HG02870 (cell line): ENCODE measurements around the gene FBXO7.

Experiments
- ATAC-seq: cut with Tn5 transposase; IDR thresholded peaks from one replicate; pipeline ENCODE4 v1.9.1; 2021; ENCODE audit warnings: mild to moderate bottlenecking, moderate library complexity; ENCODE audit not compliant: unreplicated experiment

FBXO7 gene

GRCh38 chr22:32489377-32489776 is 14.8 kb downstream of the FBXO7 start:
- no peak for ATAC-seq

DNA sequence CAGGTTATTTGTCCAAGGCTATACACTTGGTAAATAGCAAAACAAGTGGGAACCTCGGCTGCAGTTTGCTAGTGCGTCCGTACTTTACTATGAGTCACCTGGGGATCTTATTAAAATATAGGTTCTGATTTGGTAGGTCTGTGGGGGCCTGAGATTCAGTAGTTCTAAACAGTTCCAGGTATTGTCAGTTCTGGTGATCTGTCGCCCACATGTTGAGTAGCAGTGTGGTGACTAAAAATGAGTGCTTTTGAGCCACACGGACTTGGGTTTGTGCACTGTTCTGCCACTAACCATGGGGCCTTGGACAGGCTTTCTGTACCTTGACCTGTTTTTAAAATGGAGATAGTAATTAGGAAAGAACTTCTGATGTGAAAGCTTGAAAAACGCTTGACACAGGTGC is 15.7 kb downstream of the FBXO7 start:
- ATAC-seq: no peak

- ATAC-seq: no peak
These were observed 17.5 kb downstream of the FBXO7 start for GRCh38 chr22:32492111-32492510.

GRCh38 chr22:32493551-32493950 is 18.9 kb downstream of the FBXO7 start:
- ATAC-seq: no peak

DNA sequence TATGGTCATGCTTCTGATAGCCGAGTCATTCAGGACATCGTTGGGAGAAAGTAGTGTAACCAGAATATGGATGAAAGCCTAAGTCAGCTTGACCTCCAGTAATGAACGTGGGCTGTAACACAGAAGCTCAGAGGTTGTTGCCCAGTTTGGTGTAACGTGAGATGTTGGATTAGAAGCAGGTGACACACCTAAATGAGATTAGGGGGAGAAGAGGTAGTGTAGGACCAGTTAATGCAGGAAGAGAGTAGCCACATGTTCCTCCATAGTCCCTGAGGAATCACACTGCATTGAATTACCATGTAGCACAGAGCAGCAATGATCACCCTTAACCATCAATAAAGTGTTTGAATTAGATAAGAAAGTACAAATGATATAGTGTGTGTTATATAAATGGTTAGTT is 20.4 kb downstream of the FBXO7 start:
- ATAC-seq: no peak

DNA sequence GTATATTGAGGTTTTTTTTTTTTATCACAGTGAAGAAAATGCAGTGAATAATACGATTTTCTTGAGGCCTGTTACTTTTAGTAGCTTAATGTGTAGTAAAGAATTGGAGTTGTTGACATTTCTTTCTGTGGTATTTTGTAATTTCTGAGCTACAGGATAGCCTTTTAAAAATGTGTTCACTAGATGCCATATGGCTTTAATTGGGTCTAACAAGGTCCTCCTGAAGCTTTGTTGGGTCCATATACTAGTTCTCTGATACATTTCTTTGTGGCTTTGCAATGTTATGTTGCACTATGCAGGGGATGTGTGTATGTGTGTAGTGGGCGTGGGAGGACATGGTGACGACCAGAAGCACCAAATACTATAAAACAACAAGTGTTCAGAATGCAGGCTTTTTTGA is 25.1 kb downstream of the FBXO7 start:
- no peak for ATAC-seq

DNA sequence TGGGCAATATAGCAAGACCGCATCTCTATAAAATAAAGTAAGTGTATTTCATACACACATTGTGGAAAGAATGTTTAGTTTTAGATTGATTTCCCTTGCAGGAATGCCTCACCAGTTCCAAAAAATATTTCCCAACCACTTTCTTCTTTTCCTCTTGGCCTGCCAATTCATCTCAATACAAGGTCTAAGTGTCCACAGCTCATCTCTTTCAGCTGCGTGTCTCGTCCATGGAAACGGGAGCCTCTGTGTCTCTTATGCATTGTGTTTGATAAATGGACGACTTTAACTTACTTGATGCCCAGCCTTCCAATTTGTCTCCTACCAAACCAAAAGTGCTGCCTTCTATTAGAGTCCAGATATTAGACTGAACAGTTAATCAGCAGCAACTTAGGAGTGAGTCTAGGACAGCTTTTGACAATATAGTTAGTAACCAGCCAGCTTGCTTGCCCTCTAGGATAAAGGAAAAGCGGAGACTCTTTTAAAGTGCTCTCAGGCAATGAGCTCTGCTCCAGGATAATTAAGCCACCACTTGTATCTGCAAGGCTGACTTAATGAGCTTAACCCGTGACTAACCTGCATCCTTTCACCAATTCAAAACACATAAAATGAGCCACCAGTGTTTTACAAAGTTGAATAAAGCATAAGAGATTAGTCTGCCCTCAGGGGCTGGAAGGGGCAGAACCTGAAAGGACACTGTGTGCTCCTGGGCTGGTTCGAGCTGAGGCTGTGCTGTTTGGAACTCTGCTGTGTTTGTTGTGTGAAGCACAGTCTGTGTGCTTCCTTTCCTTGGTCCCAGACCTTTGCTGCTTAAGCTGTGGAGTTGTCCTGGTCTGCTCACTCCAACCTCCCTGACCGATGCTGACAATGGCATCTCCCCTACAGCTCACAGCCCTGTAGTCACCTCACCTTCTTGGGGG is 27.5 kb downstream of the FBXO7 start:
- ATAC-seq: no peak

DNA sequence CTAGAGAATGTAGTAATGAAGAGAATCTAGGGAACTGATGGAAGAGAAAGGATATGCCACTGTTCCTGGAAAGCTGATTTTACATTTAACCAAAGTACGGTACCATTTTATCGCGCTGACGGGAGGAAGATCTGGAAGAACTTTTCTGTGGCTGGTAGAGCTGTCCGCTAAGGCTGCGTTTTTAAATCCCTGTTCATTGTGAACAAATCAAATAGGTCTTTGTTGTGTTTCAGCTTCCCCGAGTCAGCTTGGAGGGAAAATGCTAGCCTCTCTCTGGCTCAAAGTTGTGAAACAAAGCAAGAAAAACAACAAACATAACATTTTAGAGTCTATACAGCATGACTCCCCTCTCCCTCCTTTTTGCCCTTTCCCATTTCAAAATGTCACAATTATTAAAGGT is 34.4 kb downstream of the FBXO7 start:
- ATAC-seq: no peak

DNA sequence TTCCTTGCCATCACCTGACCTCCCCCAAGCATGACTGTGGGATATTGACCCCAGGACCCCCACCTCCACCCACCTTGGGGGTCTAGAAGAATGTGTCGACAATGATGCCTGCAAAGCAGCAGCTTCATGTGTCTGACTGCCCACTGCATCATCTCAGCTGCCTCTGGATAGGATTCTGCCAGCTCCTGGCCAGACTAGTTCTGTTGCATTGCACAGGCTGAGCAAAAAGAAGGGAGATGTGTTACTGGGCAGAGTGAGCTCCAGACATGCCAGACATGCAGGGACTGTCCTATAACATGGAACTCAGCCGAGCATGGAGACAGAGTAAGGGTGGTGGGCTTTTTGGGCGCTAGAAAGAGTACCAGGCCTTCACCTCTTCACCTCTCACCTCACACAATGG is 36.7 kb downstream of the FBXO7 start:
- ATAC-seq: no peak

GRCh38 chr22:32511776-32512175 is 37.2 kb downstream of the FBXO7 start:
- no peak for ATAC-seq

- ATAC-seq: no peak
These were observed 37.8 kb downstream of the FBXO7 start for GRCh38 chr22:32512267-32512982.

DNA sequence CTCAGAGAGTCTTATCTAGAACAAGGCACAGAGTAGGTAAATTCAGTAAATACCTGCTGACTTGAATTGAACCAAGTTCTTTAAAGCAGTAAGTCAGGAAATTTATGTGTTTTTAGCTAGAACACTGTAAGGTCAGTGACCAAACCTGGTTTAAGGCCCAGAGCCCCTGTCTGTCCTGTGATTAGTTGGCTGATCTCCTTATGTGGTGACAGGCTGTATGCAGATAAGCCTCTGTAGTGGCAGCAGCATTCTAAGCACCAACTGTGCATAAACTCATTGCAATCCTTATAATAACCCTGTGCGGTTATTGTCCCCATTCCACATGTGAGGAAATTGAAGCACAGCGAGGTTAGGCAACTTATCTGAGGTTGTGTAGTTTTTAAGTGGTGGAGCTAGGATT is 40.5 kb downstream of the FBXO7 start:
- ATAC-seq: no peak

DNA sequence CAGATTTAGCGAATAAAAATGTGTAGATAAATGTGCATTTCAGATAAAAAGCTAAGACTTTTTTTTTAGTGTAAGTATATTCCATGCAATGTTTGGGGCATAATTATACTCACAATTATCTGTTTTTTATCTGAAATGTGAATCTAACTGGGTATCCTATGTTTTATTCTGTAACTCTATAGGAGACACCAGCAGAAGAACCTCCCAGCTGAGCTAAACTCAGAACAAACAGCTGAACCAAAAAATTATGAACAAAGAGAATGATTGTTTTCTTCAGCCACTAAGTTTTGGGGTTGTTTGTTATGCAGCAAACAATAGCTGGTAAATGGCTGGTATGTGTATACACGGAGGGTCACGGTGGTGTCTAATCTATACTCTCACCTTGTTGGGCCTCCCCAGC is 42.9 kb downstream of the FBXO7 start:
- ATAC-seq: no peak

- ATAC-seq: no peak
These were observed 43.3 kb downstream of the FBXO7 start for GRCh38 chr22:32517921-32518320.

GRCh38 chr22:32518381-32518780 is 43.8 kb downstream of the FBXO7 start:
- ATAC-seq: no peak

- ATAC-seq: no peak
These were observed 44.2 kb downstream of the FBXO7 start for GRCh38 chr22:32518848-32519247.

DNA sequence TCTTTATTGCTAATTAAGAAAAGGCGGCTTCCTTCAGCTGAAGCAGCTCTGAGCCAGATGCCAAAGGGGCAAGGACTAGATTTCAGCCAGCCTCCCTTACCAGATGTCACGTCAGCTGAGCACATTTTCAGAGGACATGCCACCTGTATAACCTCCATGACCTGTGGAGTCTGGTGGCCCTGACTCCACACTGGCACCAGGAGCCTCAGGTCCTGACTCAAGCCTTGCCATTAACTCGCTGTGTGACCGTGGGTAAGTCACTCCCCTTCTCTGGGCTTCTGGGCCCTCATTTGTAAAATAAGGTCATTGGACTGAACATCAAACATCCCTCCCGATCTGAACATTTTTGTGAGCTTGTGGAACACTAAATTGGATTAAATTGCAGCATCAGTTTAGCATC is 46.0 kb downstream of the FBXO7 start:
- ATAC-seq: no peak

DNA sequence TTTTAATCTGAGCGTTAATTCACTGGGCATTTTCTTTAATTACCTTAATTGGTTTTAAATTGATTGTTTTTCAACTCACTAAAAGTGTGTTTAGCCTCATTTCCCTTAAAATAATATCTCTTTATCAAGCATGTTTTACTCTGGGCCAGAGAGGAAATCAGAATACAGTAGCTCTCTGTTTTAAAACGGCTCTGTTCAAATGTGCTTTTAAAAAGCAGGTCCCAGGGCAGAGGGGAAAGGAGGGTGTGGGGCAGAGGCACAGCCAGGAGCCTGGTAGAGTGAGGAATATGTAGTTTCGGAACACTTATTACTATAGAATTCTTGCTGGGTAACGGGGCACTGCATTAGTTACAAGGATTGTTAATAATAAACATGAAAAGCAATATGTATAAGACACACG is 47.6 kb downstream of the FBXO7 start:
- no peak for ATAC-seq

- ATAC-seq: no peak
These were observed 53.1 kb downstream of the FBXO7 start for GRCh38 chr22:32527756-32528155.

DNA sequence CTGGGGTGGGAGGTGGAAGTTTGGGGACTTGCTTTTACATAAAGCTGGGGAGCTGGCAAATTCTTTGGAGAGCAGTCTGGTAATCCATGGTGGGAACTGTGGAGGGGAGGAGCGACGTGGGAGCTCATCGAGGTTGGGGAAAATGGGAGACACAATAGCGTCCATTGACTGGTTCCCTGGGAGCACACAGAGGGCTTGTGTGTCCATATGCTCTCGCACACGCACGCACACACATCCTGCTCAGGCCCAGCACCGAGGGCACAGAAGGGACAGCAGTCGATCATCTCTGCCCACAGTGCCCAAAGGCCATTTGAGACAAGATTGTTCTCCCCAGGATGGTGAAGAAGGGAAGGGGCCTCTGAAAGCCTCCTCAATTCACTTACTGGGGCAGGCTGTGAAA is 53.7 kb downstream of the FBXO7 start:
- ATAC-seq: no peak

DNA sequence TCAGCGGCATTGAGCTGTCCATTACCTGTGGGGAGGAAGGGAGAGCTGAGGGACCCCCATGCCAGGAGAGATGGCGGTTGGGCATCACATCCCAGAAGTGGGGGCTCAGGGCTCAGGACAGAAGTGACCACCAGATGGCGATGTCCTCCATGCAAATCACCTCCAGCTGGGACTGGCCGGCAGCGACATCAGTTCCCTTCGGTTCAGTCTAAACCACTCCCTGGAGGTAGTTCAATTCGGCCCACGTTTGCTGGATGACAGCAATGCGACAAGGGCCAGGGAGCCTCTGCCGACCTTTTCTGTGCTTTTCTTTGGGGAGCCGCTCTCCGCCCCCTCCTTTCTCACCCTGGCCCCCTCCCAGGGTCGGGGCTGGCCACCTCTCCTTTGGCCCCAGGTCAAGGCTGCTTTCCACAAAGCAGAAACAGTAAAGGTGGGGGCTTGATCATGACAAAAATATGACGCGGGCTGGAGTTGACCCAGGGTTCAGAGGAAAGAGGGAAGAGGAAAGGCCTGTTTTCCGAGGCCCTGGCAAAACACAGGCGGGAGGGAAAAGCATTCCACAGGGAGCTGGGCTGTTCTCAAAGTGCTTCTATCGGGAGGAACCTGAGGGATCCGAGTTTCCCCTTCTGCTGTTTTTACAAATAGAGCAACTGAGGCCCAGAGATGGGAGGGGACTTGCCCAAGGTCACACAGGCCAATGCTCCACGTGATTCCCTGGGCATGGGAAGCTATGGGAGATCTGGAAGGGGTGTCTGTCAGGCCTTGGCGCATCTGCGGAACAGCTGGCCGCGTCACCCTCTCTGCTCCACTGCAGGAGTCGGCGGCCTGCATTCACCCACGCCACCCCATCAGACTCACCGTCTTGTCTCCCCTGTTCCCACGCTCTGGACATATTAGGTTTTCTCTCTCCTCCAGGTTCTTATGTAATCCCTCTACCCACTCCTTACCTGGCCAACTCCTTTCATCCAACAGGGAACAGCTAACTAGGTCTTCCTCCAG is 54.7 kb downstream of the FBXO7 start:
- ATAC-seq: no peak
